CD14-positive monocyte (primary cell): ENCODE results near the gene C9. TPM values are rescaled to one million over a fixed set of nuclear protein-coding genes. Genes with fewer than 3 reads are reported as not detected.

ENCODE experiments used
- DNase-seq, 3 donors: peaks; one replicate each; pipeline ENCODE4 v3.0.0-alpha.2; 2011 to 2022
- H2AFZ ChIP-seq: 2 replicates; pipeline ENCODE4 v1.6.0; 2012; ENCODE audit warnings: mild to moderate bottlenecking, low read depth, low read length, inconsistent platforms; ENCODE audit not compliant: insufficient read depth, poor library complexity, severe bottlenecking
- H3K27ac ChIP-seq, 2 donors: 1 replicate in 1 of 2; 2 replicates in 1 of 2; pipeline ENCODE4 v1.5.1; 2012 to 2013; ENCODE audit warnings: low read length in 2 of 2, control low read depth in 1 of 2, inconsistent platforms in 1 of 2, low read depth in 1 of 2, mild to moderate bottlenecking in 1 of 2
- H3K27me3 ChIP-seq, 2 donors: one replicate each; pipeline versions ENCODE4 v1.6.0 to v1.6.1; 2011 to 2013; ENCODE audit warnings: low read length in 2 of 2; ENCODE audit not compliant: control insufficient read depth in 2 of 2, insufficient read depth in 2 of 2
- H3K36me3 ChIP-seq, 2 donors: replicated peaks in 1 of 2; 1 replicate in 1 of 2; 2 replicates in 1 of 2; pipeline versions ENCODE4 v1.5.1 to v1.6.1; 2012 to 2013; ENCODE audit warnings: low read length in 2 of 2, control low read depth in 1 of 2, inconsistent platforms in 1 of 2, mild to moderate bottlenecking in 1 of 2; ENCODE audit not compliant: insufficient read depth in 2 of 2, control insufficient read depth in 1 of 2
- H3K4me1 ChIP-seq, 2 donors: 1 replicate in 1 of 2; 2 replicates in 1 of 2; pipeline versions ENCODE4 v1.5.1 to v1.6.1; 2012 to 2013; ENCODE audit warnings: low read length in 2 of 2, control low read depth in 1 of 2, inconsistent platforms in 1 of 2, mild to moderate bottlenecking in 1 of 2, moderate library complexity in 1 of 2; ENCODE audit not compliant: insufficient read depth in 2 of 2, control insufficient read depth in 1 of 2
- H3K4me2 ChIP-seq: replicated peaks from 2 replicates; pipeline ENCODE3; 2012; ENCODE audit warnings: low read length, moderate library complexity, mild to moderate bottlenecking; ENCODE audit not compliant: poor library complexity, severe bottlenecking; ENCODE audit errors: extremely low read depth
- H3K4me3 ChIP-seq, 3 experiments: fragments of 200-600 bp in 1 of 3; sonication (generic) in 1 of 3; replicated peaks in 1 of 3; 1 replicate in 2 of 3; 2 replicates in 1 of 3; pipeline ENCODE4 v1.5.1; 2011 to 2013; ENCODE audit warnings: low read length in 3 of 3, mild to moderate bottlenecking in 3 of 3, control low read depth in 2 of 3, low read depth in 2 of 3, inconsistent platforms in 1 of 3, moderate library complexity in 1 of 3
- H3K79me2 ChIP-seq: 2 replicates; pipeline ENCODE4 v1.6.0; 2012; ENCODE audit warnings: mild to moderate bottlenecking, control low read depth, inconsistent platforms, low read length, moderate library complexity; ENCODE audit not compliant: insufficient read depth
- H3K9ac ChIP-seq: 2 replicates; pipeline ENCODE4 v1.6.0; 2017; ENCODE audit warnings: low read length, mild to moderate bottlenecking; ENCODE audit not compliant: insufficient read depth, poor library complexity, severe bottlenecking
- H3K9me3 ChIP-seq, 2 donors: replicated peaks in 1 of 2; 1 replicate in 1 of 2; 2 replicates in 1 of 2; pipeline versions ENCODE4 v1.5.1 to v1.6.1; 2012 to 2013; ENCODE audit warnings: low read length in 2 of 2, control low read depth in 1 of 2; ENCODE audit not compliant: control insufficient read depth in 1 of 2, insufficient read depth in 1 of 2
- H4K20me1 ChIP-seq: 2 replicates; pipeline ENCODE4 v1.6.0; 2012; ENCODE audit warnings: mild to moderate bottlenecking, low read length, control low read depth, moderate library complexity; ENCODE audit not compliant: insufficient read depth
- H3K27ac Mint-ChIP-seq, 7 donors: one replicate each; pipeline ENCODE4 v1.8.0; 2020; ENCODE audit warnings: mild to moderate bottlenecking in 7 of 7, mixed read lengths in 7 of 7, moderate library complexity in 6 of 7, inconsistent platforms in 2 of 7
- H3K27me3 Mint-ChIP-seq, 3 donors: one replicate each; pipeline ENCODE4 v1.8.0; 2021 to 2022; ENCODE audit warnings: low read depth in 3 of 3, mild to moderate bottlenecking in 3 of 3, mixed read lengths in 3 of 3, moderate library complexity in 3 of 3, inconsistent platforms in 1 of 3
- H3K36me3 Mint-ChIP-seq, 2 donors: one replicate each; pipeline ENCODE4 v1.8.0; 2020; ENCODE audit warnings: mixed read lengths in 2 of 2, inconsistent platforms in 1 of 2, mild to moderate bottlenecking in 1 of 2
- H3K4me1 Mint-ChIP-seq: one replicate; pipeline ENCODE4 v1.8.0; 2020; ENCODE audit warnings: mild to moderate bottlenecking, mixed read lengths
- H3K4me3 Mint-ChIP-seq, 2 donors: one replicate each; pipeline ENCODE4 v1.8.0; 2020; ENCODE audit warnings: mild to moderate bottlenecking in 2 of 2, mixed read lengths in 2 of 2, moderate library complexity in 1 of 2
- H3K9me3 Mint-ChIP-seq, 7 donors: one replicate each; pipeline ENCODE4 v1.8.0; 2020 to 2022; ENCODE audit warnings: mixed read lengths in 7 of 7, mild to moderate bottlenecking in 6 of 7, moderate library complexity in 6 of 7, inconsistent platforms in 2 of 7
- CTCF ChIP-seq: fragments of 200-600 bp; IDR thresholded peaks from one replicate; pipeline ENCODE4 v1.8.0; 2022; ENCODE audit warnings: antibody characterized with exemption, mild to moderate bottlenecking
- WGBS: methylation state at CpG from one replicate; pipeline ENCODE4 v1.1.5; 2013; ENCODE audit warnings: missing lambda C conversion rate; ENCODE audit not compliant: insufficient coverage; 5-methylcytosine and 5-hydroxymethylcytosine counted together
- intact Hi-C, 2 donors: fragments of 100-400 bp; cut with micrococcal nuclease; formaldehyde crosslinking; loops; one replicate each; pipeline versions ENCODE4 v1.15.0 to v1.15.1; 2023
- polyA plus RNA-seq, 3 donors: library from polyadenylated mRNA; depleted of rRNA in 1 of 3; unstranded in 2 of 3; stranded (reverse) in 1 of 3; fragments of 300-500 nt in 2 of 3; fragments of >200 nt in 1 of 3; fragmentation: Illumina TruSeq in 2 of 3; gene quantifications; 1 replicate in 2 of 3; 2 replicates in 1 of 3; pipeline ENCODE4 v1.2.3, GENCODE V29; 2012 to 2021

Gene C9
- polyA plus RNA-seq, 3 donors: not detected

- intact Hi-C loops: no loop called here
- H3K9me3 Mint-ChIP-seq: peaks cover 22 to 33% (median 26%) of the 10 kb centered on the region in 7 donors
- DNase-seq: no peak
- H3K4me3 Mint-ChIP-seq: no peak overlapping the region
- no peaks in the 10 kb centered on the region for H3K79me2 ChIP-seq
- no peaks in the 10 kb centered on the region for H3K36me3 Mint-ChIP-seq
- no peak overlapping the region for H3K27ac ChIP-seq
- no peaks in the 10 kb centered on the region for H3K36me3 ChIP-seq
- H3K4me1 ChIP-seq: no peaks in the 10 kb centered on the region
- 100% methylated on average over 1 of the region's 2 CpGs for WGBS
- H3K27me3 ChIP-seq: no peaks in the 10 kb centered on the region
- no peak overlapping the region for H3K4me2 ChIP-seq
- H3K4me3 ChIP-seq: no peak overlapping the region
- peaks cover 0 to 3% (median 0%) of the 10 kb centered on the region in 3 donors for H3K27me3 Mint-ChIP-seq
- no peak overlapping the region for H2AFZ ChIP-seq
- H3K27ac Mint-ChIP-seq: no peak overlapping the region
- TF ChIP-seq CTCF: no peak
- no peaks in the 10 kb centered on the region for H4K20me1 ChIP-seq
- H3K9ac ChIP-seq: no peak overlapping the region
- H3K4me1 Mint-ChIP-seq: no peaks in the 10 kb centered on the region
- peaks cover 10 to 21% of the 10 kb centered on the region in 2 donors for H3K9me3 ChIP-seq
Measured at GRCh38 chr5:39352170-39352569, 12.1 kb downstream of the C9 start.

GRCh38 chr5:39349484-39349883, 14.8 kb downstream of the C9 start:
- WGBS: 94% methylated on average over 3 of the region's 4 CpGs
- Histone ChIP-seq H3K27me3 (no peaks in the 10 kb centered on the region), H2AFZ (no peak overlapping the region), H3K36me3 (no peaks in the 10 kb centered on the region), H3K9me3 (peaks cover 10 to 21% of the 10 kb centered on the region in 2 donors), H4K20me1 (no peaks in the 10 kb centered on the region), H3K9ac (no peak overlapping the region), H3K4me1 (no peaks in the 10 kb centered on the region), H3K4me3 (no peak overlapping the region), H3K79me2 (no peaks in the 10 kb centered on the region), H3K27ac (no peak overlapping the region), H3K4me2 (no peak overlapping the region)
- H3K4me1 Mint-ChIP-seq: no peaks in the 10 kb centered on the region
- H3K27ac Mint-ChIP-seq: no peak overlapping the region
- H3K27me3 Mint-ChIP-seq: peaks cover 0 to 3% (median 0%) of the 10 kb centered on the region in 3 donors
- no peak for TF ChIP-seq CTCF
- no peak for DNase-seq
- intact Hi-C loops: no loop called here
- H3K9me3 Mint-ChIP-seq: peaks cover 22 to 36% (median 30%) of the 10 kb centered on the region in 7 donors
- H3K4me3 Mint-ChIP-seq: no peak overlapping the region
- H3K36me3 Mint-ChIP-seq: no peaks in the 10 kb centered on the region
